GM11168 (cell line): ENCODE measurements around the gene WWTR1.

Source experiments
- in situ Hi-C: fragments of 300-500 bp; cut with MboI; formaldehyde crosslinking; loops from one replicate; pipeline ENCODE4 v1.12.0; 2022; ENCODE audit warnings: low sequenced_read_pairs; ENCODE audit not compliant: unreplicated experiment

Gene WWTR1

GRCh38 chr3:149509526-149509925 lies 148.3 kb downstream of the WWTR1 start:
- in situ Hi-C loops: loop anchor here (5.0 kb wide), 2 partner anchors 208 to 268 kb away; no protein-coding TSS in a partner anchor

GRCh38 chr3:149507491-149508324 lies 150.1 kb downstream of the WWTR1 start:
- in situ Hi-C loops: loop anchor here (5.0 kb wide), 2 partner anchors 210 to 270 kb away; no protein-coding TSS in a partner anchor

- in situ Hi-C loops: loop anchor here (5.0 kb wide), 2 partner anchors 210 to 270 kb away; no protein-coding TSS in a partner anchor
Observed at GRCh38 chr3:149506965-149507364, 150.9 kb downstream of the WWTR1 start.

GRCh38 chr3:149506540-149506939 lies 151.3 kb downstream of the WWTR1 start:
- in situ Hi-C loops: loop anchor here (5.0 kb wide), 2 partner anchors 211 to 271 kb away; no protein-coding TSS in a partner anchor

GRCh38 chr3:149502438-149502837 lies 155.4 kb downstream of the WWTR1 start:
- in situ Hi-C loops: no loop called here

- in situ Hi-C loops: no loop called here
Observed at GRCh38 chr3:149501524-149501923, 156.3 kb downstream of the WWTR1 start.

GRCh38 chr3:149497966-149498670 lies 159.7 kb downstream of the WWTR1 start:
- in situ Hi-C loops: no loop called here

- in situ Hi-C loops: no loop called here
Observed at GRCh38 chr3:149496891-149497290, 160.9 kb downstream of the WWTR1 start.

- in situ Hi-C loops: no loop called here
Observed at GRCh38 chr3:149495581-149496125, 162.2 kb downstream of the WWTR1 start.

GRCh38 chr3:149494759-149495580 lies 162.9 kb downstream of the WWTR1 start:
- in situ Hi-C loops: no loop called here

GRCh38 chr3:149494022-149494758 lies 163.6 kb downstream of the WWTR1 start:
- in situ Hi-C loops: no loop called here

- in situ Hi-C loops: no loop called here
Observed at GRCh38 chr3:149493315-149494021, 164.4 kb downstream of the WWTR1 start.

- in situ Hi-C loops: no loop called here
Observed at GRCh38 chr3:149490260-149490971, 167.4 kb downstream of the WWTR1 start.

- in situ Hi-C loops: no loop called here
Observed at GRCh38 chr3:149489060-149489690, 168.7 kb downstream of the WWTR1 start.

GRCh38 chr3:149487598-149488197 lies 170.1 kb downstream of the WWTR1 start:
- in situ Hi-C loops: no loop called here

GRCh38 chr3:149486726-149487125 lies 171.1 kb downstream of the WWTR1 start:
- in situ Hi-C loops: no loop called here

GRCh38 chr3:149481491-149481890 lies 176.3 kb downstream of the WWTR1 start:
- in situ Hi-C loops: no loop called here
